ENCODE measurements around the gene MCF2L.

DNA sequence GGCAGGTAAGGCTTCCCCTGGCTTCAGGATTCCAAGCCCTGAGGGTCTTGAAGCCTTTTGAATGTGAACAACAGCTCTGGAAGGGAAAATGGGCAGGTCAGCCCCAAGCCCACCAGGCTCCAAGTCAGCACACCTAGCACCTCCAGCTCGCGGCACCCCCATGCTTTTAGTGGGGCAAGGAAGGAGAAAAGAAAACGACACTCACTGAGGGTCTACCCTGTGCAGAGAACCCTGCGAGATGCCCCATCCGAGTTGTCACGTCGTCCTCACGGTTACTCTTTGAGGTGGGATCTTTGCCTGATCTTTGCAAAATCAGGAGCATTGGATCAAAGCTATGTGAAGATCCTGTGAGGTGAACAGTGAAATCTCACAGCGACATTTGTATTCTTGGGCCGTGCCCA is 147.9 kb downstream of the MCF2L start:
- TF ChIP-seq POLR2AphosphoS5 (IDR thresholded peaks at IDR 0.05; ENCODE audit: low read depth) = no peak
- TF ChIP-seq, protein P1, sequence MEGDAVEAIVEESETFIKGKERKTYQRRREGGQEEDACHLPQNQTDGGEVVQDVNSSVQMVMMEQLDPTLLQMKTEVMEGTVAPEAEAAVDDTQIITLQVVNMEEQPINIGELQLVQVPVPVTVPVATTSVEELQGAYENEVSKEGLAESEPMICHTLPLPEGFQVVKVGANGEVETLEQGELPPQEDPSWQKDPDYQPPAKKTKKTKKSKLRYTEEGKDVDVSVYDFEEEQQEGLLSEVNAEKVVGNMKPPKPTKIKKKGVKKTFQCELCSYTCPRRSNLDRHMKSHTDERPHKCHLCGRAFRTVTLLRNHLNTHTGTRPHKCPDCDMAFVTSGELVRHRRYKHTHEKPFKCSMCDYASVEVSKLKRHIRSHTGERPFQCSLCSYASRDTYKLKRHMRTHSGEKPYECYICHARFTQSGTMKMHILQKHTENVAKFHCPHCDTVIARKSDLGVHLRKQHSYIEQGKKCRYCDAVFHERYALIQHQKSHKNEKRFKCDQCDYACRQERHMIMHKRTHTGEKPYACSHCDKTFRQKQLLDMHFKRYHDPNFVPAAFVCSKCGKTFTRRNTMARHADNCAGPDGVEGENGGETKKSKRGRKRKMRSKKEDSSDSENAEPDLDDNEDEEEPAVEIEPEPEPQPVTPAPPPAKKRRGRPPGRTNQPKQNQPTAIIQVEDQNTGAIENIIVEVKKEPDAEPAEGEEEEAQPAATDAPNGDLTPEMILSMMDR (conservative IDR thresholded peaks at IDR 0.05; ENCODE audit: low read depth in 2 of 2) = no peak
- TF ChIP-seq EZH2 (IDR thresholded peaks at IDR 0.05; ENCODE audit: low read depth, unreplicated experiment) = no peak
- TF ChIP-seq, protein P2, sequence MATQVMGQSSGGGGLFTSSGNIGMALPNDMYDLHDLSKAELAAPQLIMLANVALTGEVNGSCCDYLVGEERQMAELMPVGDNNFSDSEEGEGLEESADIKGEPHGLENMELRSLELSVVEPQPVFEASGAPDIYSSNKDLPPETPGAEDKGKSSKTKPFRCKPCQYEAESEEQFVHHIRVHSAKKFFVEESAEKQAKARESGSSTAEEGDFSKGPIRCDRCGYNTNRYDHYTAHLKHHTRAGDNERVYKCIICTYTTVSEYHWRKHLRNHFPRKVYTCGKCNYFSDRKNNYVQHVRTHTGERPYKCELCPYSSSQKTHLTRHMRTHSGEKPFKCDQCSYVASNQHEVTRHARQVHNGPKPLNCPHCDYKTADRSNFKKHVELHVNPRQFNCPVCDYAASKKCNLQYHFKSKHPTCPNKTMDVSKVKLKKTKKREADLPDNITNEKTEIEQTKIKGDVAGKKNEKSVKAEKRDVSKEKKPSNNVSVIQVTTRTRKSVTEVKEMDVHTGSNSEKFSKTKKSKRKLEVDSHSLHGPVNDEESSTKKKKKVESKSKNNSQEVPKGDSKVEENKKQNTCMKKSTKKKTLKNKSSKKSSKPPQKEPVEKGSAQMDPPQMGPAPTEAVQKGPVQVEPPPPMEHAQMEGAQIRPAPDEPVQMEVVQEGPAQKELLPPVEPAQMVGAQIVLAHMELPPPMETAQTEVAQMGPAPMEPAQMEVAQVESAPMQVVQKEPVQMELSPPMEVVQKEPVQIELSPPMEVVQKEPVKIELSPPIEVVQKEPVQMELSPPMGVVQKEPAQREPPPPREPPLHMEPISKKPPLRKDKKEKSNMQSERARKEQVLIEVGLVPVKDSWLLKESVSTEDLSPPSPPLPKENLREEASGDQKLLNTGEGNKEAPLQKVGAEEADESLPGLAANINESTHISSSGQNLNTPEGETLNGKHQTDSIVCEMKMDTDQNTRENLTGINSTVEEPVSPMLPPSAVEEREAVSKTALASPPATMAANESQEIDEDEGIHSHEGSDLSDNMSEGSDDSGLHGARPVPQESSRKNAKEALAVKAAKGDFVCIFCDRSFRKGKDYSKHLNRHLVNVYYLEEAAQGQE (IDR thresholded peaks at IDR 0.05; ENCODE audit: unreplicated experiment) = no peak
- no peak for TF ChIP-seq JUNB (IDR thresholded peaks at IDR 0.05; ENCODE audit: unreplicated experiment)
- TF ChIP-seq CREB1 (CRISPR knock-in tag; IDR thresholded peaks at IDR 0.05; ENCODE audit: low read depth) = no peak
- TF ChIP-seq ZNF114 (CRISPR knock-in tag; IDR thresholded peaks at IDR 0.05) = no peak
- no peak for TF ChIP-seq STAT1 (IDR thresholded peaks at IDR 0.05; ENCODE audit: unreplicated experiment)
